HG03060 (cell line): ENCODE results near the gene CALCOCO1.
"Not testable (repeated sequence)": the region's sequence is repeated elsewhere in the genome, so short reads cannot be mapped to it uniquely, and the experiment has no call there.

ENCODE experiments used
- ATAC-seq: cut with Tn5 transposase; IDR thresholded peaks from one replicate; pipeline ENCODE4 v1.9.1; 2021; ENCODE audit warnings: low read depth, moderate number of reproducible peaks; ENCODE audit not compliant: unreplicated experiment

CALCOCO1 gene

DNA sequence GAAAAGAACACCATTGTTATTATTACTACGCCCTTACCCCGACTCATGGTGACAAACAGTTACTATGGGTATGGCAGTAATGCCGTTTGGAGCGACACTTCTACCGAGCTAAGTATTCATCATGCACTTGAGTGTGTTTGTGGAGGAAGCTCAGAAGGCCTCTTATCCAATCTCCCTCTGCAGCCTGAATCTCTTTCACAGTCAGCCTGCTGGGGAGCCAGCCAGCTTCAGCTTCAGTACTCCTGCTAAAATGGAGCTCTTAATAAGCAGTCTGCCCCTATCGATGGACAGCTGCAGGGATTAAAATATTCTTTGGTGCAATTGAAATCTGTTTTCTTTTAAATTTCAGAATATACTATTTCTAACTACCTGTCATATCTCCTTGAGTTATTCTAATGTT lies 26.7 kb downstream of the CALCOCO1 start:
- no peak for ATAC-seq

DNA sequence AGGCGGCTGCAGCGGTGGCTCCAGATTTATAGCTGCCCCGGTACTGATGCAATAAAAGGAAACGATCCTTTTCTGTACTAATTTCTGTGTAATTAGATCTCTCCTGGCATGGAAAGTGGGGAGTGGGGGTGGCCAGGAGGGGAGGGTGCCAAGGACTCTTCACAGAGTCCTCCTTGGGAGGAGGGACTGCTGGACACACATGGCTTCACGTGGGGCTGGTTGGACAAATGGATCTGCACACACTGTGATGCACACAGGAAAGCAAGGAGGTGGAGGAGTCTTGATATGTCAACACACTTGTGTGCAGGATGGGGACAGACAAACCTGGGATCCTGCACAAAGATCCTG lies 27.6 kb downstream of the CALCOCO1 start:
- ATAC-seq: no peak

DNA sequence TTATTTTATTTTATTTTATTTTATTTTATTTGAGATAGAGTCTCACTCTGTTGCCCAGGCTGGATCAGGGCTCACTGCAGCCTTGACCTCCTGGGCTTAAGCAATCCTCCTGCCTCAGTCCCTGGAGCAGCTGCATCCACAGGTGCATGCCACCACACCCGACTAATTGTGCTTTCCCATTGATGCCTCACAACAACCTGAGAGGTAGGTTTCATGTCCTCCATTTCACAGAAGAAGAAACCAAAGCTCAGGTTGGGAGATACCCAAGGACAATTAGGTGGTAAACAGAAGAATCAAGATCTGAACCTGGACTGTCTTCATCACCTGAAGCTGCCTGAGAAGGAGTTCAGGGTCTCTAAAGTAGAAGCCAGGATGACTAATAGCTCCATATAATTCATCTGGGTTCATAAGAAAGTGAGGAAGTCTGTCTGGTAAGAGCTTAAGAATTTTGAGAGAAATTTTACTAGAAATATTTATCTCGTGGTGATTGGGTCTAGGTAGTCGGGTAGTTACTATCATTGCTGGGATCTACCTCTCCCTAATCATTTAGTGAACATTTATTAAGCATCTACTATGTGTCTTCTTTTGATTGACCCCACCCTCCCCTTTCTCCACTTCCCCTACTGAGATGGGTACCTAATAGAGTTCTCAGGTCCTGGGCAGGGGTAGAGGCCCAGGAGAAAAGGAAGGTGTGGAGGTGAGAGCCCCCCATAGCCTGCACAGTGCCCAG lies 28.1 kb downstream of the CALCOCO1 start:
- ATAC-seq: no peak

DNA sequence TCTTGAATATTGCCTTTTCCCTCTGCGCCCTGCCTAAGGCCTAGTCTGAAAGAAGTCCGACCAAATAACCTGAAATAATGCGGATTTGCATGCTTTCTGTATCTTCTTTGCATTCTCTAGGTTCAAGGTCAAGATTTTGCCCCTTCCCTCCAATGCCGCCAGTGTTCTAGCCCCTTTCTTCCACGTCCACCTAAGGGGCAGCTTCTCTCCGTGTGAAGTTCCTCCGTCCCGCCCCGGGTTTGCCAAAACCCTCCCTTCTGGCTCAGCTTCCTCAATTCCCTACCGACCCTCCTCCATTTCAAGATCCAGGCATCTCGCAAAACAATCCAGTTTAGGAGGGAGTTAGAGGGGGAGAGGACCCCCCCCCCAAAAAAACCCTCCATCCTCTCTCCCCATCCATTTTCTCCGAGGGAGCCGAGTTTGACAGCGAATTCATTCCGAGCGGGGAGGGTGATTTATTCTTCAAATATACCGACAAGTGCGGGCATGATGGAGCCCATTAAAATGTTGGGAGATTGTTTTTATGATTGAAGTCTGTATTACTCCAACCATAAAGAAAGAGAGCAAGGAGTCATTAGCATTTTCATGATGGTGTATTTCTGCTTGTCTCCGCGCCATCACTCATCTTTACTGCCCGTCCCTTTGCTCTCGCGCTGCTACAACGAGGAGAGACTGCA lies 30.5 kb downstream of the CALCOCO1 start:
- ATAC-seq: no peak

DNA sequence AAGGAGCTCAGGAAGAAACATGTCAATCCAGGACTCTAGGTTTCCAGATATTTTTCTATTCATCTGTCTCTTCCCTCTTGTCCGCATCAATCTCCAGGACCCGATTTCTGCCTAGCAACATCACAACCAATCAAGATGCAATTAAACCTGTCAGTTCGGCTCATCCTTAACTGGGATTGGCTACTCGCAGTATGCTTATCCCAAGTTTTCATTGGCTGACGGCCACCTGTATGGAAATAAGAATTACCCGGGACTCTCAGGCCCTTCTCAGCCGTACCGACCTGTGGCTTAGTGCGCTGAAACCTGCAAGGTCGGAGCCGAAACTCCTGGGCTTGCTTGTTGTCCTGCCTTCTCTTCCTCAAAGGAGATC lies 31.0 kb downstream of the CALCOCO1 start:
- no peak for ATAC-seq

DNA sequence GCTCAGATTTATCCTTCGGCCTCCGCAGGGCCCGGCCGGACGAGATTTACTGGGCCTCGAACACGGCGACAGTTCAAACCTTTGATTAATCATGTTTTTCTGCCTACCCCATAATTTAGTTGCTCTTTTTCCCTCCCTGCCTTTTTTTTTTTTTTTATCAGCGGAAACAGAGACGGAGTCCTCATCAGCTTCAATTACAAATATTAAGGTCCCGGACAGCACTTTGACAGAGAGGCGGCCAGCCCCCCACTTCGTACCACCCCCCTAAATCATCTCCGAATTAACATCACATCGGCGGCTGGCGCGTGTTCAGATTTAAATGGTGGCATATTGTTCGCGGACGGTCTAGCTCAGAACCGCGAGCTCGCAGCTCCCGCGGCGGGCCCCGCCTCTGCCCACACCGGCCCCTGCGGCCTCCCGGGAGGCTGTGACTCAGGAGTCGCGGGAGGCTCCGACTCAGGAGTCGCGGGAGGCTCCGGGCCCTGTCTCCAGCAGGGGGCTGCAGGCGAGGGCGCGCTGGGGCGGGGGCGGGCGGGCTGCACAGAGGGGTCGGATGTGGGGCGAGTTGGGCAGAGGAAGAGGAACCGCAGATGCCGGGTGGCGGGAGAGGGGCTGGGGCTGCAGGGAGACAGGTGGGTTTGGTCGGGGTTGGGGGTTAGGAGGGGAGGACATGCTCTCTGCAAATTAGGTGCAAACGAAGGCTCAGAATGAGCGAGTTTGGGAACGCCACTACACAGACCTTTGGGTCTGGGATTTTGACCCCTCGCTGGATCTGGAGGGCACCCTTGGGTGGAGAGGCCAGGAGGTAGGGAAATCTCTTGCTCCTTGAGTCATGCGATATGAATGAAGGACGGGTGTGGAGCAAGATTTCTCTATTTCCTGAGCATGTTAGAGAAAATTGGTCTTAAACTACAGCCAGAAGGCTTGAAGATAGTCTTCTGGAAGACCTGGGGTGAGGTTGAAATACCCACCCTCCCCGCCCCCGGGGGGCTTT lies 31.8 kb downstream of the CALCOCO1 start:
- no peak for ATAC-seq

DNA sequence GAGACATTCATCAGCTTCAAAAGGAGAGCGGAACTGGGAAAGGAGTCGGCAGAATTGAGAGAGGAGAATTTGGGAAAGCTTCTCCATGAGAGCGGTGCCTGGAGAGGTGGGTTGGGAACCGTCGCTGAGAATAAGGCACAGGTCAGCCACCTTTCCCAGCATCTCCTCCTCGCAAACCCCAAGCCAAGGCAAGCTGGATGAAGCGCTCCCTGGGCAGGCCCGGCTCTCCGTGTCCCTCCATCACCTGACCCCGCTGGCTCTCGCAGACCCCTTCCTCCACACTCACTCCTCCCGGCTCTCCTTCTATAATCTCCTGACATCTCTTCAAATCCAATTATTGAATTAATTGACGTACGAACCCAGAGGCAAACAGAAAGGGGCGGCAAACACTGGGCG lies 32.5 kb downstream of the CALCOCO1 start:
- ATAC-seq: no peak

DNA sequence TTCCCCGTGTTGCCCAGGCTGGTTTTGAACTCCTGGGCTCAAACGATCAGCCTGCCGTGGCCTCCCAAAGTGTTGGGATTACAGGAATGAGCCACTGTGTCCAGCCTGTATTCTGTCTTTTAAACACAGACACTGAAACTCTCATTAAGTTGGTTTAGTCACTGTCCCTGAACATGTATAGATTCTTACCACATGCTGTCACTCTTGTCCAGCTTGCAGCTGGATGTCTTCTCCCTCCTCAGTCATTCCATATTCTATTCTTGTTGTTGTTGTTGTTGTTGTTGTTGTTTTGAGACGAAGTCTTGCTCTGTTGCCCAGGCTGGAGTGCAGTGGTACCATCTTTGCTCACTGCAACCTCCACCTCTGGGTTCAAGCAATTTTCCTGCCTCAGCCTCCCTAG lies 39.1 kb downstream of the CALCOCO1 start:
- ATAC-seq: no peak

DNA sequence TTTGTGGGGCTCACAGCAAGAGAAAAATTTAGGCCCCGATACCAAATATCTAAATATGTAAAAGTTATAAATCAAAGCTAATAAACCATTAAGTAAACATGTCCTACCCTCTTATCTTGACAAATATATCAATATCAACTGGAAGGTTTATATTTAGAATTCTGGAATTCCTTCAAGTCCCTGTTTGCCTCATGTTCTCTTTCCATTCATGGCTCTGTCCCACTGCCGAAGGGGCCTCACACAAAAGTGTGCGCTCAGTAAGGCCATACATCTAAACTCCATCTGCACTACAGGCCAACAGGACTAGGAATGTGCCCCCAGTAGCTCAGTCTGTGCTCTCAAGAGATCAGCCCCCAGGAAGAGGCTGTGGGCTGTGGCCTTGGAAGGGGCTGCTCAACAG lies 40.8 kb downstream of the CALCOCO1 start:
- ATAC-seq: no peak

DNA sequence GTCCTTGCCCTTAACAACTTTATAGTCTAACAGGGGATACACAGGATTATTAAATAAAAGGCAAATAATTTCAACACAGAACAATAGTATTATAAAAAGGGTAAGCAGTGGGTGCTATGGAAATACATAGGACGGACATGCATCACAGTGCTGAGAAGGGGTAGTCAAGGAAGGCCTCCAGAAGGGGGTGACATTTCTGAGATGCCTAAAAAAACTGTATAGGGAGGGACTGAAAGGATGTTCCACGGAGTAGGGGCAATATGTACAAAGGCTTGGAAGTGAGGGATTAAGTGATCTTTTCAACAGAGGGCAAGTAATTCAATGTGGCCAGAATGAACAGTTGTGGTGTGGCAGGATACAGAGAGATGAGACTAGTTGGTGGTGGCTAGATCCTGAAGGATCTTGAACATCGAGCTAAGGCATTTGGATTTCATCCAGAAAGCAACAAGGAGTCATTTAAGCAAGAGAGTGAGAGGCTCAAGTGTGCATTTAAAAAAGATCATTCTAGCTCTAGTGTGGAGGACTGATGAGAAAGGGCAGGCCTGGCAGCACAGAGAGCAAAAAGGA lies 42.5 kb downstream of the CALCOCO1 start:
- ATAC-seq: no peak

DNA sequence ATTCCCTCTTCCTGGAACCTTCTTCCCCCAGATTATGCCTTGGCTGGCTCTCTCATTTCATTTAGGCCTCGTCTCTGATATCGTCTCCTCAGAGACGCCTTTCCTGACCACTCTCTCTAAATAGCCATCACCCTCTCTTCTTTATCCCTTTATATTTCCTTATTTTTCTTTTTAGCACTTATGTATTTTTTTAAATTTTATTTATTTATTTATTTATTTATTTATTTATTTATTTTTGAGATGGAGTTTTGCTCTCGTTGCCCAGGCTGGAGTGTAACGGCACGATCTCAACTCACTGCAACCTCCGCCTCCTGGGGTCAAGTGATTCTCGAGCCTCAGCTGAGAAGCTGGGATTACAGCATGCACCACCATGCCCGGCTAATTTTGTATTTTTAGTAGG lies 43.3 kb downstream of the CALCOCO1 start:
- ATAC-seq: no peak

DNA sequence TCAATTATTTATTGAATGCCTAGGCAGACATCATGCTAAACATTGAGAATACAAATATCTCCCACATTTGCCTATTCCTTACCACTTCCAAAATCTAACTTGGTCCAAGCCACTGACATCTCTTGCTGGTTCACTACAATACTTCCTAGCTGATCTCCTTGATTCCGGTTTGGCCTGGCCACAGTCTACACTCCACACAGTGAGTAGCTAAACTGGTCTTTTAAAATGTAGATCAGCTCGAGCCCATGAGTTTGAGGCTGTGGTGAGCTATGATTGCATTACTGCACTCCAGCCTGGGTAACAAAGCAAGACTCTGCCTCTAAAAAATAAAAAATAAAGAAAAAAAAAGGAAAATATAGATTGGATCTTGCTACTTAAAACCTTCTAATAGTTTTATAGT lies 43.8 kb downstream of the CALCOCO1 start:
- ATAC-seq: no peak

DNA sequence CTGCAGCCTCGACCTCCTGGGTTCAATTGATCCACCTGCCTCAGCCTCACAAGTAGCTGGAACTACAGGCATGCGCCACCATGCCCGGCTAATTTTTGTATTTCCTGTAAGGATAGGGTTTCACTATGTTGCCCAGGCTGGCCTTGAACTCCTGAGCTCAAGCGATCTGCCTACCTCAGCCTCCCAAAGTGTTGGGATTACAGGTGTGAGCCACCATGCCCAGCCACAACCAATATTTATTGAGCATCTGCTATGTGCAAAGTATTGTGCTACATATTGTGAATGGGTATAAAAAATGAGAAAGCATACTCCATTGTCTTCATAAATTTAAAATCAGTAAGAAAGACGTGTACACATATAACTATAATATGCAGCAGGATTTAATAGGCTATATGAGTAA lies 47.2 kb downstream of the CALCOCO1 start:
- not testable (repeated sequence) for ATAC-seq

DNA sequence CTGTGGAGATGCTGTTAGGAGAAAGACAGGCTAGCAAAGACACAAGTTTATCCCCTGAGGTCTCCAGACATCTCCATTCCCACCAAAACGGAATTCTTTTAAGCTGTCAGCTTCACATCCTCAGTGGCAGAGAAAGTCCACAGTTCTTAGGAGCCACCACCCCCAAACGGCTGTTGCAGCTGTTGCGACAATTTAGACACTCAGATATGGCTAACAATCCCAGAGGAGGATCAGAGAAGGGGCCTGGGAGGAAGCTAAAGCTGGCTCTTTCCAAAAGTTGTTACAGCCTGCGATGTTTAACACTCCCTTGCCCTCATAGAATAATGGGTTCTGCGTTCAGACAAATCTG lies 49.5 kb downstream of the CALCOCO1 start:
- ATAC-seq: no peak

DNA sequence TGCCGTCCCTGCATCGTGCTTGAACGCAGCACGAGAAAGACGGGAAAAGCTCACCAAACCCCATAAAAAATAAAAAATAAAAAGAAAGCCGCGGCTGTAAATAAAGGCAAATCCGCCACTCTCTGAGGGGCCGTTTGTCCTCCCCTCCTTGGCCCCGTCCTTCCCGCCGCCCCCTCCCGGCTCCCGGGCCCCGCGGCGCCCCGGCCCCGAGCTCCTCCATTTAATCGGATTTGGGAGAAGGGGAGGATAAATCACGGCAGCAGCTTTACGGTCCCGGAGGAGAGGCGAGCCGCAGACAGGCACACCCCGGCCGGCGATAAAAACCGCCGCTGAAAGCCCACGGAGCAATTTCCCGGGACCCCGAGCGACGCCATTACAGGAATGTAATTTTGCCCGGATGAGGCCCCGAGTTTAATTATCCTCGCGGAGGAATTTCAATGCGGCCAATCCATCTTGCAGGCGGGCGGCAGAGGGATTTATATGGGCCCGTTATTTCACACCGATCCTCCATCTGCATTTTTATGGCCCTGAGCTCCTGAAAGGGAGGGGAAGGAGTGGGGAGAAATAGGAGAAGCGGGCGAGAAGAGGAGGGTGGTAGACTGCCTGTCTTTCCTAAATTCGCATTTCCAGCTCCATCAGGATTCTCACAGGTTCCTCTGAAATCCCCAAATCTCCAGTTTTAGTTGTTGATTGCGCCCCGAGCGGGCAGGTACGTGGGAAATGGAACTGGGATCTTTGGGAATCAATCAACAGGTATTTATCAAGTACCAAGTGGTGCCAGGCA lies 50.0 kb downstream of the CALCOCO1 start:
- no peak for ATAC-seq

DNA sequence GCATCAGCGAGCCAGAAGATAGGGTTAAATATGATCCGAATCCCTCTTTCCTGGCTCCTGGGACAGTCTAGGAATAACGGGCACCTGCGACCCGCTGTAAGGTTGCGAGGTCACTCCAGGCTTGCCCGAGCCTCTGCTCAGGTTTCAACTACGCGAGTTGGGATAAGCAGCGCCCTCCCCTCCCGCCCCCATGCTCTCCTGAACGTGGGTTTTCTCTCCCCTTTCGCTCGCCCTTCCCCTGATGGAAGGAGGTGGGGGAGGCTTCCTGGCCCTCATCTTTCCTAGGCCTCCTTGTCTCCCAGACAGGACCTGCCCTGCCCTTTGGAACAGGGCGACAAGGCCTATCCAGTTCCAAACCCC lies 50.6 kb downstream of the CALCOCO1 start:
- no peak for ATAC-seq

DNA sequence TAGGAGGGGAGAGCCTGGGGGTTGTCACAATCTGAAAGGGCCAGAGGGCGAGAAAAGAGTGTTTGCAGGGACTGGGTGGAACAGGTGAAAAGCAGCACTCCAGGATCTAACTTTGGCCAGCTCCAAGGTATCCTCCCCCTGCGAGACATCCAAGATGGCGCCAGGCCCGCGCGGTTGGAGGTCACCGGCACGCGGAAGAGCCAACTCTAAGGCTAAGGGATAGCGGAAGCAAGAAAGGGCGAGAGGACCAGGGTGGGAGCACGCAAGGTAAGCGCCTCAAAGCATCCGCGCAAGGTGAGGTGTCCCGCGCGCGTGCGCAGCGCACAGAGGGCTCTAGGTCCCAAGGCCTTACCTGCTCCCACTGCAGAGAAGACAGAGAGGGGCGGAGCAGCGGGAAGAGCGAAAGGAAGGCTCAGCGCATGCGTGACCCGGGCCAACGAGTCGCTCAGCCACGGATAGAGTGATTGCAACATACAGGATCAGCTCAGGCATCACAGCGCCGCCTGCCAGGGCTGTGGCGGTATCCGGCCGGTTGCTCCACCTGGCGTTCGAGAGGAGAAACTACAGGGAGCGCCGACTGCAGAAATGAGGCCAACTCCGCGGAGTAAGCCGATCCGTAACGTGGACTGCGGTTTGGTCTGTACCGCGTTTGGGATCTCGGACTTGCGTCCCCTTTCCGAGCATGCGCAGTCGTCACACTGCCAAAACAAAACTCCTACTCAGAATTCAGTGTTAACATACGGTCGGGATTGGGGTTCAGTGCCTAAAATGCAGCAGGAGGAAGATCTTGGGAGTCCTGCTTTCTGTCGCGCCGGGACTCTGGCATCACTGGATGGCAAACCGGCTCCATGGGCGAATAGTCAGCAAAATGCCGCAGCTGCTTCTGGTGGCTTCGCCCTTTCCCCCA lies 51.3 kb downstream of the CALCOCO1 start, which contains the start of gene ATP5MC2:
TSS of gene ATP5MC2 (minus strand) at position 383 of the 907 bp plus-strand sequence. CDS start 3,469 bp downstream, outside the sequence.
- ATAC-seq: peak; percentile 96

DNA sequence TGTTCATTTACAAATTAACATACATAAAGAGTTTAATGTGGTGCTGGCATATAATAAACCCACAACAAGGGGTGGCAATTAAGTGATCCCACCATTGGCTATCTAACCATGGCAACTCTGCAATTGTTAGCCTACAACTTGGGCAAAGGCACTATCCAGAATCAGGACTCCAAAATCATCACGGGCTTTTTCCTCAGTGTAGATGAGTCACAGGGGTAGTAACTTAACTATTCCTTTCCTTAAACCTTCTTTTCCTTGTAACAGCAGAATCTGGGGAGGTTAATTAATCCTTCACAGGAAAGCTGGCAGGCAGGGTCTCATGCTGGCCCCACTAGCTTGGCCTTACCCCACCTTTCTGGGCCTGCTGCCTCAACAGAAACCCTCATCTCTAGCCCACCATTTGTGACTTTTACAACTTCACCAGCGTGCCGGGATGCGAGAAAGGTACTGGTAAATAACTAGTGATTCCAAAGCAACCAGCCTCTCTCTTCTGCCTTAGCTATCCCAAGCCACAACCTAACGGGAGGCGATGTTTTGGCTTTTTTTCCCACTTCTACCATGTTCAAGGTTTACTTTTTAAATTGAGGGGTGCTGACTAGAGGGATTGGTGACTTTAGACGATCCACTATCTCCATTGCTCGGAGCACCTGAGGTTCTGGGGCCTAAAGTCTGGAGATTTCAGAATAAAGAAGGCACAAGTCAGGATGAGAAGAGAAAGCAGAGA lies 52.1 kb downstream of the CALCOCO1 start:
- no peak for ATAC-seq

DNA sequence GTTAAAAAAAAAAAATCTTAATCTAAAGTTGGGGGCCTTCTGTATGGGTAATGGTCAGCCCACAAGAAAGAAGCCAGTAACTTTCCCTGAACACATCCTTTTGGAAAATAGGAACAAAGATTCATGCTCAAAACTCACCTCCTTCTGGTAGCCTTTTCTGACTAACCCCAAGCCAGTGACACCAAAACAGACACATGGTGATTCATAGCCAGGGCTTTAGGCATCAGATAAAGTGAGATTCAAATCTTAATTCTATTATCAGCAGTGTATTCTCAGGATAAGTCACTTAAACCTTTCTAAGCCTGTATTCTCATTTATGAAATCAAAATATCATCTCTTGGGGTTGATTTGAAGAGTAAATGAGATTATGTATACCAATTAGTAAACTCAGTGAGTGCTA lies 56.3 kb downstream of the CALCOCO1 start:
- no peak for ATAC-seq
